HCT116 (cell line): ENCODE measurements around the gene CAMK2N2.

Source experiments
- CTCF ChIP-seq, 3 experiments: fragments of 200-600 bp in 1 of 3; sonication (generic) in 1 of 3; IDR thresholded peaks in 2 of 3; conservative IDR thresholded peaks in 1 of 3; 2 replicates each; pipeline ENCODE4 v1.5.1; 2012 to 2017; ENCODE audit warnings: low read depth in 2 of 3, low read length in 2 of 3, antibody characterized with exemption in 1 of 3, borderline replicate concordance in 1 of 3, control low read depth in 1 of 3, mild to moderate bottlenecking in 1 of 3, mixed read lengths in 1 of 3, mixed run types in 1 of 3, moderate library complexity in 1 of 3; ENCODE audit not compliant: insufficient read depth in 1 of 3
- EZH2 ChIP-seq: fragments of 200-600 bp; sonication (generic); IDR thresholded peaks from 2 replicates; pipeline ENCODE4 v1.6.1; 2017; ENCODE audit warnings: antibody characterized with exemption, mixed run types
- EZH2phosphoT487 ChIP-seq: fragments of 200-600 bp; IDR thresholded peaks from 2 replicates; pipeline ENCODE4 v1.6.1; 2018; ENCODE audit warnings: antibody characterized with exemption, borderline replicate concordance
- POLR2AphosphoS5 ChIP-seq: IDR thresholded peaks from 2 replicates; pipeline ENCODE4 v1.6.1; 2011; ENCODE audit warnings: mild to moderate bottlenecking, low read depth, low read length, moderate library complexity
- SIN3A ChIP-seq: IDR thresholded peaks from 2 replicates; pipeline ENCODE4 v1.6.1; 2012; ENCODE audit warnings: low read depth
- ZFX ChIP-seq: fragments of 450-650 bp; IDR thresholded peaks from 2 replicates; pipeline ENCODE4 v1.6.1; 2017
- ZNF274 ChIP-seq: fragments of 200-500 bp; sonication (Bioruptor generic); IDR thresholded peaks from 2 replicates; pipeline ENCODE4 v1.6.1; 2014; ENCODE audit warnings: mild to moderate bottlenecking, low read depth, low read length, inconsistent platforms

GRCh38 chr3:184229394-184230080 is 31.8 kb downstream of the CAMK2N2 start, which contains the start of gene VWA5B2:
- TF ChIP-seq SIN3A (no peak), CTCF (IDR thresholded peaks at IDR 0.05 in 2 of 3, conservative IDR thresholded peaks at IDR 0.05 in 1 of 3; ENCODE audit: borderline replicate concordance in 1 of 3, insufficient read depth in 1 of 3, low read depth in 2 of 3, low read length in 2 of 3) (peak in 1 of 3 experiments; percentile 45; a peak in 1 of 6 replicates), EZH2 (no peak), POLR2AphosphoS5 (peak; percentile 94), ZFX (peak; percentile 23; the same call in 1 of the 2 replicates), ZNF274 (no peak), EZH2phosphoT487 (no peak)
